Peyer's patch (tissue), 4 donors: ENCODE data around the gene CRYL1. TPM values are rescaled to one million over a fixed set of nuclear protein-coding genes. Genes with fewer than 3 reads are reported as not detected.

Experiments
- DNase-seq, 3 donors: peaks; one replicate each; pipeline ENCODE4 v3.0.0-alpha.2; 2017 to 2019
- H3K27ac ChIP-seq, 4 donors: fragments of 200-600 bp; sonication (generic); one replicate each; pipeline ENCODE4 v1.5.1; 2016 to 2019
- H3K27me3 ChIP-seq, 2 donors: fragments of 200-600 bp; sonication (generic); one replicate each; pipeline ENCODE4 v1.5.1; 2019
- H3K36me3 ChIP-seq, 3 donors: fragments of 200-600 bp; sonication (generic); one replicate each; pipeline ENCODE4 v1.5.1; 2016 to 2019
- H3K4me1 ChIP-seq, 4 donors: fragments of 200-600 bp; sonication (generic); one replicate each; pipeline ENCODE4 v1.5.1; 2016 to 2019
- H3K4me3 ChIP-seq, 4 donors: fragments of 200-600 bp; sonication (generic); 1 replicate in 3 of 4; 2 replicates in 1 of 4; pipeline ENCODE4 v1.5.1; 2016 to 2019; ENCODE audit warnings: mild to moderate bottlenecking in 1 of 4
- H3K9me3 ChIP-seq, 4 donors: fragments of 200-600 bp; sonication (generic); one replicate each; pipeline ENCODE4 v1.5.1; 2016 to 2019; ENCODE audit warnings: mild to moderate bottlenecking in 1 of 4
- CTCF ChIP-seq, 6 experiments: fragments of 450-650 bp in 4 of 6; fragments of 200-600 bp in 2 of 6; sonication (generic) in 1 of 6; IDR thresholded peaks; one replicate each; pipeline ENCODE4 v1.5.1; 2017 to 2019; ENCODE audit warnings: antibody characterized with exemption in 6 of 6, mild to moderate bottlenecking in 3 of 6, moderate library complexity in 1 of 6
- POLR2A ChIP-seq, 2 donors: fragments of 450-650 bp; IDR thresholded peaks; one replicate each; pipeline ENCODE4 v1.5.1; 2017; ENCODE audit warnings: antibody characterized with exemption in 2 of 2, mild to moderate bottlenecking in 2 of 2, moderate library complexity in 2 of 2
- total RNA-seq, 4 donors: library from RNA; depleted of rRNA; stranded (reverse); fragments of >200 nt; gene quantifications; one replicate each; pipeline ENCODE4 v1.1.0, GENCODE V29; 2016

CRYL1 gene
- total RNA-seq, 4 donors from 2014 or later: 81.7 to 357 (median 299) TPM

- no peak for DNase-seq
- Histone ChIP-seq H3K27me3 (no peaks in the 10 kb centered on the region), H3K4me1 (no peaks in the 10 kb centered on the region), H3K27ac (no peak overlapping the region), H3K4me3 (no peak overlapping the region), H3K9me3 (peaks cover 0 to 2% (median 0%) of the 10 kb centered on the region in 4 donors), H3K36me3 (no peaks in the 10 kb centered on the region)
- TF ChIP-seq CTCF (IDR thresholded peaks at IDR 0.05) (no peak), POLR2A (IDR thresholded peaks at IDR 0.05) (no peak)
Measured at GRCh38 chr13:20393273-20394168, 132.1 kb downstream of the CRYL1 start.

- DNase-seq: no peak
- Histone ChIP-seq H3K27me3 (no peaks in the 10 kb centered on the region), H3K4me3 (no peak overlapping the region), H3K9me3 (peaks cover 0 to 2% (median 0%) of the 10 kb centered on the region in 4 donors), H3K4me1 (no peaks in the 10 kb centered on the region), H3K27ac (no peak overlapping the region), H3K36me3 (no peaks in the 10 kb centered on the region)
- TF ChIP-seq CTCF (IDR thresholded peaks at IDR 0.05): no peak
- TF ChIP-seq POLR2A (IDR thresholded peaks at IDR 0.05): no peak
Measured at GRCh38 chr13:20392530-20392929, 133.1 kb downstream of the CRYL1 start.

GRCh38 chr13:20391597-20392452 lies 133.8 kb downstream of the CRYL1 start:
- no peaks in the 10 kb centered on the region for H3K4me1 ChIP-seq
- H3K36me3 ChIP-seq: no peaks in the 10 kb centered on the region
- no peak overlapping the region for H3K27ac ChIP-seq
- no peaks in the 10 kb centered on the region for H3K27me3 ChIP-seq
- no peak for DNase-seq
- H3K9me3 ChIP-seq: peaks cover 0 to 2% (median 0%) of the 10 kb centered on the region in 4 donors
- no peak for TF ChIP-seq CTCF (IDR thresholded peaks at IDR 0.05)
- TF ChIP-seq POLR2A (IDR thresholded peaks at IDR 0.05): no peak
- no peak overlapping the region for H3K4me3 ChIP-seq

- Histone ChIP-seq H3K27ac (no peak overlapping the region), H3K9me3 (peaks cover 0 to 2% (median 0%) of the 10 kb centered on the region in 4 donors), H3K4me3 (no peak overlapping the region), H3K36me3 (no peaks in the 10 kb centered on the region), H3K27me3 (no peaks in the 10 kb centered on the region), H3K4me1 (no peaks in the 10 kb centered on the region)
- DNase-seq: no peak
- TF ChIP-seq CTCF (IDR thresholded peaks at IDR 0.05): no peak
- no peak for TF ChIP-seq POLR2A (IDR thresholded peaks at IDR 0.05)
Measured at GRCh38 chr13:20390526-20391175, 135.0 kb downstream of the CRYL1 start.
